Measurements from ENCODE around the gene SUPT5H. TPM values are rescaled to one million over a fixed set of nuclear protein-coding genes. Genes with fewer than 3 reads are reported as not detected.

SUPT5H gene
- total and polyA plus RNA-seq, 2 of the 8 experiments (the other 6 are each of a cell fraction or from before 2014, with no cell fraction given) = 77.8 to 111 TPM

- Histone ChIP-seq H3K4me2 (ENCODE audit: insufficient read depth in 1 of 2, low read depth in 2 of 2, low read length in 2 of 2) (no peak overlapping the region; a peak in 1 of 4 replicates), H3K9ac (replicated peaks in 1 of 4; ENCODE audit: extremely low read depth in 1 of 4, low read depth in 3 of 4, low read length in 3 of 4) (no peak overlapping the region)
- FAIRE-seq = no peak
Measured at GRCh38 chr19:39401070-39401548, 44.3 kb upstream of the SUPT5H start.

More at GRCh38 chr19:39401070-39401548, 44.3 kb upstream of the SUPT5H start:
- H2BK5ac ChIP-seq (ENCODE audit: low read depth, low read length) = peak overlapping the region; percentile 86
- peak overlapping the region; percentile 99 for H2AK5ac ChIP-seq (ENCODE audit: low read depth, low read length)
- H4K5ac ChIP-seq (ENCODE audit: insufficient read length, low read depth, low read length) = no peak overlapping the region
- no peak overlapping the region for H3K4ac ChIP-seq (replicated peaks; ENCODE audit: insufficient read length, low read depth, low read length)
- H3K36me3 ChIP-seq (ENCODE audit: control insufficient read depth in 2 of 4, insufficient read depth in 4 of 4, low read length in 3 of 4) = no peaks in the 10 kb centered on the region; a peak in 1 of 8 replicates
- no peak overlapping the region; the same call in none of the 2 replicates for H3K18ac ChIP-seq (ENCODE audit: extremely low read depth, low read length)
- no peak overlapping the region for H2AFZ ChIP-seq (ENCODE audit: low read length)
- TF ChIP-seq KDM5A (IDR thresholded peaks at IDR 0.05; ENCODE audit: low read length) (no peak), SUZ12 (IDR thresholded peaks at IDR 0.05; ENCODE audit: low read length) (no peak), USF2 (IDR thresholded peaks at IDR 0.05; ENCODE audit: low read length) (no peak), ASH2L (IDR thresholded peaks at IDR 0.05; ENCODE audit: low read length) (no peak), CBX5 (IDR thresholded peaks at IDR 0.05; ENCODE audit: low read depth, low read length) (no peak)
- H2BK120ac ChIP-seq (replicated peaks; ENCODE audit: low read depth, low read length) = peak overlapping the region; percentile 86
- DNase-seq (ENCODE audit: low read depth in 1 of 2, low spot score in 2 of 2) = no peak
- no peak overlapping the region for H3K27ac ChIP-seq (ENCODE audit: low read depth, low read length)
- H3K23ac ChIP-seq (ENCODE audit: insufficient read length) = no peak overlapping the region
- no peak overlapping the region; the same call in 1 of the 2 replicates for H2BK20ac ChIP-seq (ENCODE audit: low read length)
- H3K56ac ChIP-seq (replicated peaks; ENCODE audit: insufficient read length, low read depth, low read length) = no peak overlapping the region
- H3K79me2 ChIP-seq (ENCODE audit: control insufficient read depth in 1 of 2, insufficient read depth in 2 of 2, low read length in 2 of 2) = no peaks in the 10 kb centered on the region
- H4K91ac ChIP-seq (replicated peaks; ENCODE audit: insufficient read length, low read length) = peak overlapping the region; percentile 91
- peaks cover 13% of the 10 kb centered on the region; the same call in 1 of the 2 replicates for H3K23me2 ChIP-seq (ENCODE audit: low read depth, low read length)
- ChIA-PET CTCF (ENCODE audit: partially characterized antibody) (interaction anchor here (0.6 to 9.5 kb wide), 7 partner anchors 10 to 102 kb away, joined by 3 to 128 read pairs (median 4); partner anchors contain the start of genes MED29, PAF1 and PLEKHG2), POLR2A (ENCODE audit: partially characterized antibody) (interaction anchor here (0.7 to 14.3 kb wide), 13 partner anchors 8 to 98 kb away, joined by 3 to 234 read pairs (median 4); partner anchors contain the start of genes MED29, PAF1, PLEKHG2 and RPS16)
- H2BK12ac ChIP-seq (ENCODE audit: low read depth, low read length) = peak overlapping the region; percentile 95
- no peak overlapping the region for H3K14ac ChIP-seq (ENCODE audit: insufficient read length)
- H3K9me3 ChIP-seq (ENCODE audit: insufficient read depth in 2 of 2, low read depth in 1 of 2, low read length in 1 of 2) = no peaks in the 10 kb centered on the region
- H3K4me3 ChIP-seq (ENCODE audit: extremely low read depth in 1 of 4, insufficient read depth in 2 of 4, low read depth in 3 of 4, low read length in 4 of 4) = no peak overlapping the region
- WGBS, 2 experiments (ENCODE audit: extremely low coverage in 1 of 2, insufficient coverage in 1 of 2, insufficient read length in 1 of 2, insufficient replicate concordance in 2 of 2, low coverage in 1 of 2, low lambda C conversion rate in 2 of 2, missing lambda C conversion rate in 1 of 2) = 96% methylated on average over 4 of the region's 4 CpGs; no CpG with 5 or more reads in 1 of the 2 experiments
- peak overlapping the region; percentile 85; the same call in 1 of the 2 replicates for H2BK15ac ChIP-seq (ENCODE audit: low read length)
- no peaks in the 10 kb centered on the region for H3K79me1 ChIP-seq (ENCODE audit: low read depth, low read length)
- H3K27me3 ChIP-seq (replicated peaks in 1 of 4; ENCODE audit: control insufficient read depth in 3 of 4, extremely low read depth in 1 of 4, insufficient read depth in 3 of 4, low read length in 3 of 4) = no peaks in the 10 kb centered on the region
- H4K8ac ChIP-seq (ENCODE audit: extremely low read depth, insufficient read depth, low read length) = no peak overlapping the region; the same call in 1 of the 2 replicates
- peaks cover 2 to 7% of the 10 kb centered on the region in 2 experiments for H4K20me1 ChIP-seq (replicated peaks in 1 of 2; ENCODE audit: control insufficient read depth in 1 of 2, insufficient read depth in 2 of 2, low read length in 2 of 2)
- peaks cover 6 to 32% (median 19%) of the 10 kb centered on the region in 4 experiments for H3K4me1 ChIP-seq (replicated peaks in 1 of 4; ENCODE audit: control insufficient read depth in 3 of 4, insufficient read depth in 4 of 4, low read length in 3 of 4)

Measured in H1 (cell line).